GM23338 (cell line): Measurements from ENCODE around the gene FAM81A. TPM values are rescaled to one million over a fixed set of nuclear protein-coding genes. Genes with fewer than 3 reads are reported as not detected.

Experiments used
- ATAC-seq: fragments of 200-7000 bp; cut with Tn5 transposase; 3 replicates; pipeline ENCODE4 v1.9.1; 2020
- DNase-seq: peaks from one replicate; pipeline ENCODE4 v3.0.0-alpha.2; 2015; ENCODE audit warnings: low spot score
- H2AFZ ChIP-seq: fragments of 200-600 bp; sonication (generic); 2 replicates; pipeline ENCODE4 v1.8.0; 2016; ENCODE audit warnings: antibody characterized with exemption, mild to moderate bottlenecking, moderate library complexity
- H3F3A ChIP-seq: fragments of 200-600 bp; sonication (generic); replicated peaks from 2 replicates; pipeline ENCODE4 v1.8.0; 2017; ENCODE audit warnings: antibody characterized with exemption, mixed run types, low read depth
- H3K27ac ChIP-seq: fragments of 200-600 bp; sonication (generic); 2 replicates; pipeline ENCODE4 v1.6.1; 2016; ENCODE audit warnings: low read depth
- H3K27me3 ChIP-seq: fragments of 200-600 bp; sonication (generic); 2 replicates; pipeline ENCODE4 v1.8.0; 2016; ENCODE audit warnings: mild to moderate bottlenecking, mixed run types, moderate library complexity; ENCODE audit not compliant: insufficient read depth
- H3K36me3 ChIP-seq: fragments of 200-600 bp; sonication (generic); 2 replicates; pipeline ENCODE4 v1.8.0; 2016; ENCODE audit warnings: mild to moderate bottlenecking; ENCODE audit not compliant: insufficient read depth
- H3K4me1 ChIP-seq: fragments of 200-600 bp; sonication (generic); 2 replicates; pipeline ENCODE4 v1.8.0; 2016; ENCODE audit warnings: mild to moderate bottlenecking, moderate library complexity; ENCODE audit not compliant: insufficient read depth
- H3K4me2 ChIP-seq: fragments of 200-600 bp; sonication (generic); 2 replicates; pipeline ENCODE4 v1.7.1; 2017; ENCODE audit warnings: mixed run types
- H3K4me3 ChIP-seq: fragments of 200-600 bp; sonication (generic); 2 replicates; pipeline ENCODE4 v1.6.1; 2016; ENCODE audit warnings: mixed run types
- H3K79me2 ChIP-seq: fragments of 200-600 bp; sonication (generic); replicated peaks from 2 replicates; pipeline ENCODE4 v1.8.0; 2017; ENCODE audit warnings: mild to moderate bottlenecking; ENCODE audit not compliant: insufficient read depth
- H3K9me2 ChIP-seq: fragments of 200-600 bp; sonication (generic); 2 replicates; pipeline ENCODE4 v1.8.0; 2017; ENCODE audit not compliant: insufficient read depth
- H4K20me1 ChIP-seq: fragments of 200-600 bp; sonication (generic); replicated peaks from 2 replicates; pipeline ENCODE4 v1.8.0; 2017; ENCODE audit warnings: mild to moderate bottlenecking; ENCODE audit not compliant: insufficient read depth
- H3K27ac Mint-ChIP-seq: 2 replicates; pipeline ENCODE4 v1.8.0; 2020; ENCODE audit warnings: inconsistent platforms, mild to moderate bottlenecking, moderate library complexity, mixed read lengths
- H3K27me3 Mint-ChIP-seq: 3 replicates; pipeline ENCODE4 v1.8.0; 2022; ENCODE audit warnings: low read depth, mild to moderate bottlenecking, moderate library complexity, mixed read lengths, inconsistent platforms; ENCODE audit not compliant: insufficient read depth, poor library complexity
- H3K36me3 Mint-ChIP-seq: 3 replicates; pipeline ENCODE4 v1.8.0; 2021; ENCODE audit warnings: low read depth, mild to moderate bottlenecking, inconsistent platforms, moderate library complexity, mixed read lengths
- H3K4me1 Mint-ChIP-seq: 3 replicates; pipeline ENCODE4 v1.8.0; 2020; ENCODE audit warnings: mild to moderate bottlenecking, inconsistent platforms, mixed read lengths
- H3K4me3 Mint-ChIP-seq: 3 replicates; pipeline ENCODE4 v1.8.0; 2021; ENCODE audit warnings: moderate library complexity, mild to moderate bottlenecking, inconsistent platforms, mixed read lengths
- H3K9me3 Mint-ChIP-seq: 3 replicates; pipeline ENCODE4 v1.8.0; 2020; ENCODE audit warnings: moderate library complexity, mild to moderate bottlenecking, inconsistent platforms, mixed read lengths
- EZH2 ChIP-seq: fragments of 200-600 bp; sonication (generic); IDR thresholded peaks from one replicate; pipeline ENCODE4 v1.8.0; 2017; ENCODE audit warnings: antibody characterized with exemption, mild to moderate bottlenecking, low read depth; ENCODE audit not compliant: unreplicated experiment
- EZH2phosphoT487 ChIP-seq: fragments of 200-600 bp; sonication (generic); IDR thresholded peaks from one replicate; pipeline ENCODE4 v1.8.1; 2018; ENCODE audit warnings: antibody characterized with exemption; ENCODE audit not compliant: unreplicated experiment
- JUNB ChIP-seq: IDR thresholded peaks from one replicate; pipeline ENCODE4 v1.6.1; 2016; ENCODE audit warnings: antibody characterized with exemption; ENCODE audit not compliant: unreplicated experiment
- POLR2AphosphoS5 ChIP-seq: IDR thresholded peaks from 2 replicates; pipeline ENCODE4 v1.6.1; 2016; ENCODE audit warnings: antibody characterized with exemption, low read depth
- ZNF331 ChIP-seq: fragments of 250-450 bp; sonication (Bioruptor Pico); IDR thresholded peaks from 2 replicates; pipeline ENCODE4 v1.5.0; 2020; ENCODE audit warnings: low read depth, mild to moderate bottlenecking, moderate library complexity
- polyA plus RNA-seq: library from polyadenylated mRNA; unstranded; fragments of >200 nt; fragmentation: Nextera tagmentation; extraction: Ambion mirVana; gene quantifications from 2 replicates; pipeline ENCODE4 v1.2.1, GENCODE V29; 2016
- total RNA-seq: library from RNA; depleted of rRNA; stranded (reverse); fragments of >200 nt; shearing (Covaris generic); gene quantifications from 2 replicates; pipeline ENCODE4 v1.2.3, GENCODE V29; 2014
- TF ChIP-seq, protein P1 (sequence below): fragments of 250-450 bp; sonication (Bioruptor Pico); IDR thresholded peaks from 2 replicates; pipeline ENCODE4 v1.5.0; 2020; ENCODE audit warnings: mild to moderate bottlenecking, moderate library complexity
- TF ChIP-seq, protein P2 (sequence below): IDR thresholded peaks from 2 replicates; pipeline ENCODE4 v1.6.1; 2016; ENCODE audit warnings: antibody characterized with exemption
- TF ChIP-seq, protein P3 (sequence below), 2 experiments: fragments of 200-600 bp in 1 of 2; sonication (generic) in 1 of 2; conservative IDR thresholded peaks; 2 replicates each; pipeline versions ENCODE4 v1.5.1 to v1.6.1; 2016 to 2017; ENCODE audit warnings: antibody characterized with exemption in 2 of 2, low read depth in 2 of 2, mild to moderate bottlenecking in 2 of 2, moderate library complexity in 1 of 2

The FAM81A gene
- total and polyA plus RNA-seq, 2 experiments from 2014 or later = 0.73 to 4.1 TPM

DNA sequence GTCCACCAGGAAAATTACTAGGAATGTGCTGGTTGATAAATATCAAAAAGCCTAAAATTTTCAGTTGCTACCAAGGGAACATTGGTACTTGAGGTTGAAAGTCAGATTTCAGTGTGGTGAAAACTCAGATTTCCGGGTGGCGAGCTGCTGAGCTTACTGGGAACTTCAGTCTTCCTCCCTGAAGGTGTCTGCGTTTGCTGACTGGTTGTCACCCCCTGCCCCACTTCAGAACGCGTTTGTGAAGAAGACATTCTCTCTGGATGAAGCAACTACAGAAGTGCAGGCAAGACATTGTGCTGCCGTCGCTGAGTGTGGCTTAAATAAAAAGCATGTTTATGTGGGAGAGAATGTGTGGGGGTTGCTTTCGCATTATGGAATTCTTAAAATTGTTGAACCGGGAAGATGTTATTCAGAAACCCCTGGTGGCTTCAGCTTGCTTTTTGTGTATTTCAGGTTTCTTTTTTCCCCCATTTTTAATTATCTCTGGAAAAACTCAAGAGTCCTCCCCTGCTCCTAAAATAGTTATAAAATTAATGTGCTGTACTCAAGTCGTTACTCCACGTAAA lies 7.1 kb downstream of the FAM81A start (continued):
- TF ChIP-seq, protein P1, sequence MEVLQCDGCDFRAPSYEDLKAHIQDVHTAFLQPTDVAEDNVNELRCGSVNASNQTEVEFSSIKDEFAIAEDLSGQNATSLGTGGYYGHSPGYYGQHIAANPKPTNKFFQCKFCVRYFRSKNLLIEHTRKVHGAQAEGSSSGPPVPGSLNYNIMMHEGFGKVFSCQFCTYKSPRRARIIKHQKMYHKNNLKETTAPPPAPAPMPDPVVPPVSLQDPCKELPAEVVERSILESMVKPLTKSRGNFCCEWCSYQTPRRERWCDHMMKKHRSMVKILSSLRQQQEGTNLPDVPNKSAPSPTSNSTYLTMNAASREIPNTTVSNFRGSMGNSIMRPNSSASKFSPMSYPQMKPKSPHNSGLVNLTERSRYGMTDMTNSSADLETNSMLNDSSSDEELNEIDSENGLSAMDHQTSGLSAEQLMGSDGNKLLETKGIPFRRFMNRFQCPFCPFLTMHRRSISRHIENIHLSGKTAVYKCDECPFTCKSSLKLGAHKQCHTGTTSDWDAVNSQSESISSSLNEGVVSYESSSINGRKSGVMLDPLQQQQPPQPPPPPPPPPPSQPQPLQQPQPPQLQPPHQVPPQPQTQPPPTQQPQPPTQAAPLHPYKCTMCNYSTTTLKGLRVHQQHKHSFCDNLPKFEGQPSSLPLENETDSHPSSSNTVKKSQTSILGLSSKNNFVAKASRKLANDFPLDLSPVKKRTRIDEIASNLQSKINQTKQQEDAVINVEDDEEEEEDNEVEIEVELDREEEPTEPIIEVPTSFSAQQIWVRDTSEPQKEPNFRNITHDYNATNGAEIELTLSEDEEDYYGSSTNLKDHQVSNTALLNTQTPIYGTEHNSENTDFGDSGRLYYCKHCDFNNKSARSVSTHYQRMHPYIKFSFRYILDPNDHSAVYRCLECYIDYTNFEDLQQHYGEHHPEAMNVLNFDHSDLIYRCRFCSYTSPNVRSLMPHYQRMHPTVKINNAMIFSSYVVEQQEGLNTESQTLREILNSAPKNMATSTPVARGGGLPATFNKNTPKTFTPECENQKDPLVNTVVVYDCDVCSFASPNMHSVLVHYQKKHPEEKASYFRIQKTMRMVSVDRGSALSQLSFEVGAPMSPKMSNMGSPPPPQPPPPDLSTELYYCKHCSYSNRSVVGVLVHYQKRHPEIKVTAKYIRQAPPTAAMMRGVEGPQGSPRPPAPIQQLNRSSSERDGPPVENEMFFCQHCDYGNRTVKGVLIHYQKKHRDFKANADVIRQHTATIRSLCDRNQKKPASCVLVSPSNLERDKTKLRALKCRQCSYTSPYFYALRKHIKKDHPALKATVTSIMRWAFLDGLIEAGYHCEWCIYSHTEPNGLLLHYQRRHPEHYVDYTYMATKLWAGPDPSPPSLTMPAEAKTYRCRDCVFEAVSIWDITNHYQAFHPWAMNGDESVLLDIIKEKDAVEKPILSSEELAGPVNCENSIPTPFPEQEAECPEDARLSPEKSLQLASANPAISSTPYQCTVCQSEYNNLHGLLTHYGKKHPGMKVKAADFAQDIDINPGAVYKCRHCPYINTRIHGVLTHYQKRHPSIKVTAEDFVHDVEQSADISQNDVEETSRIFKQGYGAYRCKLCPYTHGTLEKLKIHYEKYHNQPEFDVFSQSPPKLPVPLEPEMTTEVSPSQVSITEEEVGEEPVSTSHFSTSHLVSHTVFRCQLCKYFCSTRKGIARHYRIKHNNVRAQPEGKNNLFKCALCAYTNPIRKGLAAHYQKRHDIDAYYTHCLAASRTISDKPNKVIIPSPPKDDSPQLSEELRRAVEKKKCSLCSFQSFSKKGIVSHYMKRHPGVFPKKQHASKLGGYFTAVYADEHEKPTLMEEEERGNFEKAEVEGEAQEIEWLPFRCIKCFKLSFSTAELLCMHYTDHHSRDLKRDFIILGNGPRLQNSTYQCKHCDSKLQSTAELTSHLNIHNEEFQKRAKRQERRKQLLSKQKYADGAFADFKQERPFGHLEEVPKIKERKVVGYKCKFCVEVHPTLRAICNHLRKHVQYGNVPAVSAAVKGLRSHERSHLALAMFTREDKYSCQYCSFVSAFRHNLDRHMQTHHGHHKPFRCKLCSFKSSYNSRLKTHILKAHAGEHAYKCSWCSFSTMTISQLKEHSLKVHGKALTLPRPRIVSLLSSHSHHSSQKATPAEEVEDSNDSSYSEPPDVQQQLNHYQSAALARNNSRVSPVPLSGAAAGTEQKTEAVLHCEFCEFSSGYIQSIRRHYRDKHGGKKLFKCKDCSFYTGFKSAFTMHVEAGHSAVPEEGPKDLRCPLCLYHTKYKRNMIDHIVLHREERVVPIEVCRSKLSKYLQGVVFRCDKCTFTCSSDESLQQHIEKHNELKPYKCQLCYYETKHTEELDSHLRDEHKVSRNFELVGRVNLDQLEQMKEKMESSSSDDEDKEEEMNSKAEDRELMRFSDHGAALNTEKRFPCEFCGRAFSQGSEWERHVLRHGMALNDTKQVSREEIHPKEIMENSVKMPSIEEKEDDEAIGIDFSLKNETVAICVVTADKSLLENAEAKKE (CRISPR knock-in tag) = no peak
- TF ChIP-seq, protein P2, sequence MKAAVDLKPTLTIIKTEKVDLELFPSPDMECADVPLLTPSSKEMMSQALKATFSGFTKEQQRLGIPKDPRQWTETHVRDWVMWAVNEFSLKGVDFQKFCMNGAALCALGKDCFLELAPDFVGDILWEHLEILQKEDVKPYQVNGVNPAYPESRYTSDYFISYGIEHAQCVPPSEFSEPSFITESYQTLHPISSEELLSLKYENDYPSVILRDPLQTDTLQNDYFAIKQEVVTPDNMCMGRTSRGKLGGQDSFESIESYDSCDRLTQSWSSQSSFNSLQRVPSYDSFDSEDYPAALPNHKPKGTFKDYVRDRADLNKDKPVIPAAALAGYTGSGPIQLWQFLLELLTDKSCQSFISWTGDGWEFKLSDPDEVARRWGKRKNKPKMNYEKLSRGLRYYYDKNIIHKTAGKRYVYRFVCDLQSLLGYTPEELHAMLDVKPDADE = no peak
- TF ChIP-seq, protein P3, sequence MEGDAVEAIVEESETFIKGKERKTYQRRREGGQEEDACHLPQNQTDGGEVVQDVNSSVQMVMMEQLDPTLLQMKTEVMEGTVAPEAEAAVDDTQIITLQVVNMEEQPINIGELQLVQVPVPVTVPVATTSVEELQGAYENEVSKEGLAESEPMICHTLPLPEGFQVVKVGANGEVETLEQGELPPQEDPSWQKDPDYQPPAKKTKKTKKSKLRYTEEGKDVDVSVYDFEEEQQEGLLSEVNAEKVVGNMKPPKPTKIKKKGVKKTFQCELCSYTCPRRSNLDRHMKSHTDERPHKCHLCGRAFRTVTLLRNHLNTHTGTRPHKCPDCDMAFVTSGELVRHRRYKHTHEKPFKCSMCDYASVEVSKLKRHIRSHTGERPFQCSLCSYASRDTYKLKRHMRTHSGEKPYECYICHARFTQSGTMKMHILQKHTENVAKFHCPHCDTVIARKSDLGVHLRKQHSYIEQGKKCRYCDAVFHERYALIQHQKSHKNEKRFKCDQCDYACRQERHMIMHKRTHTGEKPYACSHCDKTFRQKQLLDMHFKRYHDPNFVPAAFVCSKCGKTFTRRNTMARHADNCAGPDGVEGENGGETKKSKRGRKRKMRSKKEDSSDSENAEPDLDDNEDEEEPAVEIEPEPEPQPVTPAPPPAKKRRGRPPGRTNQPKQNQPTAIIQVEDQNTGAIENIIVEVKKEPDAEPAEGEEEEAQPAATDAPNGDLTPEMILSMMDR (conservative IDR thresholded peaks at IDR 0.05; ENCODE audit: low read depth in 2 of 2) = no peak
- no peak for TF ChIP-seq POLR2AphosphoS5

DNA sequence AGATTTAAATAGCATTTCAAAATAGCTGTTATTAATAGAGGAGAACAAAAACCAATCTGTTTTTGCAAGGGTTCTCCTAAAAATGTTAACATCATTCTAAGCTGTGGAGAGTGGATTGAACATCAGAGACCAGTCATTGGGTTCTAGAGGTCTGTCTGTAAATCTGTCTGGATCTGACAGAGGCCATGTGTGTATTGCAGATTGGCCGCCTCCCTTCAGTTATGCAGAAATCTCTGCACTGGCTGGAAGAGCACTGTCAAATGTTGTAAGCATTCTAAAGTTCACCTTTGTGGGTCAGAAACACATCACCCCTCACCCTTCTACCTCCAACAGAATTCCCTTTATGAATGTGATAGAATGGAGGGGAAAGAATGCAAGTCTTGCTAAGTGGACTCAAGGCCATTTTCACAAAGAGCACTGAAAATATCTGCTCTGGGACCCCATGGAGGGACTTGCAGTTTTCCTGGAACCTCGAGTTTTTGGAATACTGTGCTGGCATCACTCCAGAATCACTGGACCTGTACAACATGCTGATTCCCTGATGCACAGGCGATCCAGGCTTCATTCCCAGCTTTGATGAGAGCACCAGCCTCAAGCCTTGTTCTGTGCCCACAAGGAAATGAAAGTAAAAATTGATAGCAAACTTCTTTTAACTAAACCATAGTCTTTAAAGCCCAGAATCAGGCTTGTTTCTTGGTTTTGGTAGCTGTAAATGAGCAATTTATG lies 8.4 kb downstream of the FAM81A start:
- no peak for ATAC-seq
- TF ChIP-seq, protein P3 (conservative IDR thresholded peaks at IDR 0.05; ENCODE audit: low read depth in 2 of 2) = no peak
- no peak for TF ChIP-seq ZNF331
- TF ChIP-seq JUNB = no peak
- TF ChIP-seq POLR2AphosphoS5 = no peak
- no peak for TF ChIP-seq EZH2phosphoT487
- no peak for TF ChIP-seq EZH2

More for the DNA sequence above, 8.4 kb downstream of the FAM81A start:
- Mint-ChIP-seq H3K4me3 (no peak overlapping the region), H3K9me3 (no peaks in the 10 kb centered on the region; the same call in 2 of the 3 replicates), H3K4me1 (peaks cover 25% of the 10 kb centered on the region), H3K27me3 (peaks cover 8% of the 10 kb centered on the region), H3K36me3 (no peaks in the 10 kb centered on the region), H3K27ac (no peak overlapping the region)
- H2AFZ ChIP-seq = no peak overlapping the region
- H3K4me1 ChIP-seq = peaks cover 18% of the 10 kb centered on the region
- no peaks in the 10 kb centered on the region; the same call in 1 of the 2 replicates for H4K20me1 ChIP-seq
- H3K27ac ChIP-seq = no peak overlapping the region
- no peak for DNase-seq
- no peaks in the 10 kb centered on the region for H3K9me2 ChIP-seq
- peak overlapping the region; percentile 22; the same call in 1 of the 2 replicates for H3K4me2 ChIP-seq
- no peak overlapping the region for H3K4me3 ChIP-seq
- H3K79me2 ChIP-seq = no peaks in the 10 kb centered on the region
- no peaks in the 10 kb centered on the region for H3F3A ChIP-seq
- no peaks in the 10 kb centered on the region for H3K36me3 ChIP-seq
- H3K27me3 ChIP-seq = no peaks in the 10 kb centered on the region
